B cell (primary cell): ENCODE results near the gene TRAPPC3L.

Experiments
- EZH2 ChIP-seq: IDR thresholded peaks from 2 replicates; pipeline ENCODE4 v1.6.1; 2012; ENCODE audit warnings: borderline replicate concordance, low read depth, mild to moderate bottlenecking, moderate library complexity, low read length; ENCODE audit not compliant: insufficient read depth, poor library complexity, severe bottlenecking
- TF ChIP-seq, protein P1 (sequence below): fragments of 200-600 bp; IDR thresholded peaks from one replicate; pipeline ENCODE4 v1.8.0; 2022; ENCODE audit warnings: antibody characterized with exemption, mild to moderate bottlenecking

DNA sequence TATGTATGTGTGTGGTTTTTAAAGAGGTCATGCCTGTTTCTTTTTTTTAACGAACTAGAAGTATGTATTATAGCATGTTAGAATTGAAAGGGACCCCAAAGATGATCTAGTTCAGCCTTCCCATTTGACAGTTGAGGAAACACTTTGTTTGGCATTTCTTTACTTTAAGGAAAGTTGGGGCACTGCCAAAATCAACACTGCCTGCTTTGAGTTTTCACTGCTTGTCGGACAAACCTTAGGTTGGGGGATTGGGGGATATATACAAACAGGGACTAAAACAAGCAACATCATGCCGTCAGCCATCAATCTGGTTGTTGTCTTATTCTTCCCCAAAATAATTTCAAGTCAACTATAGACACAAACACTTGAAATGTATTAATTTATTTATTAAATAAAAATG is 98.4 kb downstream of the TRAPPC3L start:
- TF ChIP-seq, protein P1, sequence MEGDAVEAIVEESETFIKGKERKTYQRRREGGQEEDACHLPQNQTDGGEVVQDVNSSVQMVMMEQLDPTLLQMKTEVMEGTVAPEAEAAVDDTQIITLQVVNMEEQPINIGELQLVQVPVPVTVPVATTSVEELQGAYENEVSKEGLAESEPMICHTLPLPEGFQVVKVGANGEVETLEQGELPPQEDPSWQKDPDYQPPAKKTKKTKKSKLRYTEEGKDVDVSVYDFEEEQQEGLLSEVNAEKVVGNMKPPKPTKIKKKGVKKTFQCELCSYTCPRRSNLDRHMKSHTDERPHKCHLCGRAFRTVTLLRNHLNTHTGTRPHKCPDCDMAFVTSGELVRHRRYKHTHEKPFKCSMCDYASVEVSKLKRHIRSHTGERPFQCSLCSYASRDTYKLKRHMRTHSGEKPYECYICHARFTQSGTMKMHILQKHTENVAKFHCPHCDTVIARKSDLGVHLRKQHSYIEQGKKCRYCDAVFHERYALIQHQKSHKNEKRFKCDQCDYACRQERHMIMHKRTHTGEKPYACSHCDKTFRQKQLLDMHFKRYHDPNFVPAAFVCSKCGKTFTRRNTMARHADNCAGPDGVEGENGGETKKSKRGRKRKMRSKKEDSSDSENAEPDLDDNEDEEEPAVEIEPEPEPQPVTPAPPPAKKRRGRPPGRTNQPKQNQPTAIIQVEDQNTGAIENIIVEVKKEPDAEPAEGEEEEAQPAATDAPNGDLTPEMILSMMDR, result no peak
- TF ChIP-seq EZH2, result no peak
